GM18867 (cell line): ENCODE results near the gene WFDC1.

Experiments used
- ATAC-seq: cut with Tn5 transposase; IDR thresholded peaks from one replicate; pipeline ENCODE4 v1.9.1; 2021; ENCODE audit warnings: mild to moderate bottlenecking, moderate library complexity; ENCODE audit not compliant: unreplicated experiment

WFDC1 gene

GRCh38 chr16:84370723-84371552, 76.3 kb downstream of the WFDC1 start:
- no peak for ATAC-seq

- no peak for ATAC-seq
Observed at GRCh38 chr16:84371553-84371865, 76.8 kb downstream of the WFDC1 start.

- ATAC-seq: no peak
Observed at GRCh38 chr16:84373907-84374489, 79.3 kb downstream of the WFDC1 start.

- no peak for ATAC-seq
Observed at GRCh38 chr16:84378099-84378498, 83.4 kb downstream of the WFDC1 start.

- ATAC-seq: no peak
Observed at GRCh38 chr16:84378567-84378966, 83.9 kb downstream of the WFDC1 start.

GRCh38 chr16:84379008-84379708, 84.5 kb downstream of the WFDC1 start:
- ATAC-seq: no peak
